ENCODE results near the gene PEMT. TPM values are rescaled to one million over a fixed set of nuclear protein-coding genes. Genes with fewer than 3 reads are reported as not detected.

The PEMT gene
- total and polyA plus RNA-seq, 9 of the 15 experiments (the other 6 are each of a cell fraction or from before 2014, with no cell fraction given) = 1.4 to 36.4 (median 13.6) TPM

DNA sequence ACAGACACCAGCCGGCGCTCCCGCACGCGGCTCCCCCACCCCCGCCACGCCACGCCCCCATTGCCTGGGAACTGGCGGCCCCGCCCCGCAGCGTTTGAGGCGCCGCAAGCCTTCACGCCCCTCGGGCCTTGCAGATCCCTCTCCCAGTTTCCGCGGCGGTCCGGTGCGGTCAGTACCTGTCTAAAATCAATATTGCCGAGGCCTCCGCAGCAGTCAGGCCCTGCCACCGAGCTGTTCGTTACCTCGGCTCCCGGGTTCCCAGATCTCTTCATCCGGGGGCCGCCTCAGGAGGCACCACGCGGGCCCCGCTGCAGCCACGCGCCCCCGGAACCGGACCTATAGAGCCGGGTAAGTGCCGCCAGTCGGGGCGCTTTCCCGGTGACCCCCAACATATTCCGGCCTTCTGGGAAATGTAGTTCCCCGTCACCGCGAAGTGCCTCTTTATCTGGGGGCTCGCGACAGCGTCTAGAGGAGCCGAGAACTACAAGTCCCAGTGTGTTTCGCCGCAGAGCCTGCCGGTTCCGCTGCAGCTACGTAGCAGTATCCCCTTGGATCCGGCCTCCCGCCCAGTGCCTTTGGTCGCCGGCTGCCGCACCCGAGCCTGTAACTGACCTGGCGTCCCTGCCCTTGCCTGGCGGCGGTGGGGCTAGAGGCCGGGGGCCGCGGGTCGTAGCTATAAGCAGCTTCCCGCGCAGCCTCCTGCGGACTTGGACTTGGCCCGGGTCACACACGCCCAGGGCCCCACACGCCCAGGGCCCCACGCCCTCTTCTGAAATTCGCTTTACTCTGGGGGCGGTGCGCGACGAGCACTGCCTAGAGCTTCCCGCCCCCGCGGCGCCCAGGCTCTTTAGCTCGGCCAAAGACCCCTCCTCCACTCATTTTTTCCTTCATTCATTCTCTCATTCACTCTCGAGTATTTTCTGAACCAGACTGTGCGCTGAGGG is at the start of gene PEMT (continued):
- no peak for TF ChIP-seq GATA2 (CRISPR knock-in tag; IDR thresholded peaks at IDR 0.05)
- TF ChIP-seq GATAD2B (IDR thresholded peaks at IDR 0.05; ENCODE audit: borderline replicate concordance) = 0 out of 2 replicates have a peak, but pooled peaks have one; percentile 12
- no peak for TF ChIP-seq ZNF316 (IDR thresholded peaks at IDR 0.05)
- no peak for TF ChIP-seq ZC3H4 (CRISPR knock-in tag; IDR thresholded peaks at IDR 0.05; ENCODE audit: borderline replicate concordance)
- TF ChIP-seq, protein P1, sequence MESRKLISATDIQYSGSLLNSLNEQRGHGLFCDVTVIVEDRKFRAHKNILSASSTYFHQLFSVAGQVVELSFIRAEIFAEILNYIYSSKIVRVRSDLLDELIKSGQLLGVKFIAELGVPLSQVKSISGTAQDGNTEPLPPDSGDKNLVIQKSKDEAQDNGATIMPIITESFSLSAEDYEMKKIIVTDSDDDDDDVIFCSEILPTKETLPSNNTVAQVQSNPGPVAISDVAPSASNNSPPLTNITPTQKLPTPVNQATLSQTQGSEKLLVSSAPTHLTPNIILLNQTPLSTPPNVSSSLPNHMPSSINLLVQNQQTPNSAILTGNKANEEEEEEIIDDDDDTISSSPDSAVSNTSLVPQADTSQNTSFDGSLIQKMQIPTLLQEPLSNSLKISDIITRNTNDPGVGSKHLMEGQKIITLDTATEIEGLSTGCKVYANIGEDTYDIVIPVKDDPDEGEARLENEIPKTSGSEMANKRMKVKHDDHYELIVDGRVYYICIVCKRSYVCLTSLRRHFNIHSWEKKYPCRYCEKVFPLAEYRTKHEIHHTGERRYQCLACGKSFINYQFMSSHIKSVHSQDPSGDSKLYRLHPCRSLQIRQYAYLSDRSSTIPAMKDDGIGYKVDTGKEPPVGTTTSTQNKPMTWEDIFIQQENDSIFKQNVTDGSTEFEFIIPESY (CRISPR knock-in tag; IDR thresholded peaks at IDR 0.05) = no peak
- no peak for TF ChIP-seq KDM1A (IDR thresholded peaks at IDR 0.05)
- TF ChIP-seq ZBTB1 (CRISPR knock-in tag; IDR thresholded peaks at IDR 0.05; ENCODE audit: borderline replicate concordance, low read depth) = peak; percentile 71; the same call in 1 of the 2 replicates
- peak; percentile 48 for TF ChIP-seq POU5F1 (IDR thresholded peaks at IDR 0.05; ENCODE audit: borderline replicate concordance, low read depth, low read length, partially characterized antibody)
- peak; percentile 43 for TF ChIP-seq TAF1 (IDR thresholded peaks at IDR 0.05; ENCODE audit: control insufficient read depth, extremely low read depth, insufficient read depth, low read length, severe bottlenecking)
- no peak for TF ChIP-seq TAF15 (IDR thresholded peaks at IDR 0.05; ENCODE audit: low read depth, low read length)
- TF ChIP-seq, protein P2, sequence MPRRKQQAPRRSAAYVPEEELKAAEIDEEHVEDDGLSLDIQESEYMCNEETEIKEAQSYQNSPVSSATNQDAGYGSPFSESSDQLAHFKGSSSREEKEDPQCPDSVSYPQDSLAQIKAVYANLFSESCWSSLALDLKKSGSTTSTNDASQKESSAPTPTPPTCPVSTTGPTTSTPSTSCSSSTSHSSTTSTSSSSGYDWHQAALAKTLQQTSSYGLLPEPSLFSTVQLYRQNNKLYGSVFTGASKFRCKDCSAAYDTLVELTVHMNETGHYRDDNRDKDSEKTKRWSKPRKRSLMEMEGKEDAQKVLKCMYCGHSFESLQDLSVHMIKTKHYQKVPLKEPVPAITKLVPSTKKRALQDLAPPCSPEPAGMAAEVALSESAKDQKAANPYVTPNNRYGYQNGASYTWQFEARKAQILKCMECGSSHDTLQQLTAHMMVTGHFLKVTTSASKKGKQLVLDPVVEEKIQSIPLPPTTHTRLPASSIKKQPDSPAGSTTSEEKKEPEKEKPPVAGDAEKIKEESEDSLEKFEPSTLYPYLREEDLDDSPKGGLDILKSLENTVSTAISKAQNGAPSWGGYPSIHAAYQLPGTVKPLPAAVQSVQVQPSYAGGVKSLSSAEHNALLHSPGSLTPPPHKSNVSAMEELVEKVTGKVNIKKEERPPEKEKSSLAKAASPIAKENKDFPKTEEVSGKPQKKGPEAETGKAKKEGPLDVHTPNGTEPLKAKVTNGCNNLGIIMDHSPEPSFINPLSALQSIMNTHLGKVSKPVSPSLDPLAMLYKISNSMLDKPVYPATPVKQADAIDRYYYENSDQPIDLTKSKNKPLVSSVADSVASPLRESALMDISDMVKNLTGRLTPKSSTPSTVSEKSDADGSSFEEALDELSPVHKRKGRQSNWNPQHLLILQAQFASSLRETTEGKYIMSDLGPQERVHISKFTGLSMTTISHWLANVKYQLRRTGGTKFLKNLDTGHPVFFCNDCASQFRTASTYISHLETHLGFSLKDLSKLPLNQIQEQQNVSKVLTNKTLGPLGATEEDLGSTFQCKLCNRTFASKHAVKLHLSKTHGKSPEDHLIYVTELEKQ (CRISPR knock-in tag; IDR thresholded peaks at IDR 0.05) = no peak
- TF ChIP-seq ZNF586 (CRISPR knock-in tag; conservative IDR thresholded peaks at IDR 0.05) = no peak
- TF ChIP-seq MCM3 (IDR thresholded peaks at IDR 0.05) = no peak
- 0 out of 4 replicates have a peak, but pooled peaks of 1 of the 2 experiments have one; percentile 81 for TF ChIP-seq TBL1XR1 (IDR thresholded peaks at IDR 0.05; ENCODE audit: low read length in 2 of 2)
- peak; percentile 80; the same call in 1 of the 2 replicates for TF ChIP-seq NR2C2 (CRISPR knock-in tag; IDR thresholded peaks at IDR 0.05)
- peak; percentile 94 for TF ChIP-seq NR2C2 (tag; IDR thresholded peaks at IDR 0.05)
- TF ChIP-seq CBFA2T3 (IDR thresholded peaks at IDR 0.05) = no peak
- no peak for TF ChIP-seq CBX3 (IDR thresholded peaks at IDR 0.05; ENCODE audit: borderline replicate concordance in 1 of 2, low read length in 2 of 2)
- TF ChIP-seq POLR2A (conservative IDR thresholded peaks at IDR 0.05) = peak; percentile 87
- TF ChIP-seq U2AF2 (optimal IDR thresholded peaks at IDR 0.05; ENCODE audit: low read depth, low read length) = no peak

All from K562 (cell line).